ENCODE results near the gene SLMAP.
"Not testable (repeated sequence)": the region's sequence is repeated elsewhere in the genome, so short reads cannot be mapped to it uniquely, and the experiment has no call there.

Gene SLMAP

GRCh38 chr3:57832486-57832885 is 76.4 kb downstream of the SLMAP start:
- DNase-seq = no peak

DNA sequence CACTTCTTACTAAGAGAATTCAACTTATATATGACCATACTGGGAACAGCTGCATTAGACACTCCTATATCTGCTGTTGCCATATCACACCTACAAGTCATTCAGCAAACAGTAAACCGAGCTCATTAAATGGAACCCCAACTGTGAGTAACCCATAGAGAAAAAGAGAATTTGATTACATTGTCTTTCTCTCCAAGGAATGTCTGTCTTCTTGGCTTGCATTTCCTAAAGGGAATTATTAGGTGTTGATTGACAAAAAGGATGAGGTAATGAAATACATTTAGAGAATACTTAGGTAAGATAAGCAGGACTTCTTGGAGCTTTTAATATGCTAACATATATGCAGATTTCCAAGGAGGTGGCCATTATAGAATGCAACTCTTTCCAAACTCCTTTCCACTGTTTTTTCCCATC is 76.8 kb downstream of the SLMAP start:
- no peak for DNase-seq

DNA sequence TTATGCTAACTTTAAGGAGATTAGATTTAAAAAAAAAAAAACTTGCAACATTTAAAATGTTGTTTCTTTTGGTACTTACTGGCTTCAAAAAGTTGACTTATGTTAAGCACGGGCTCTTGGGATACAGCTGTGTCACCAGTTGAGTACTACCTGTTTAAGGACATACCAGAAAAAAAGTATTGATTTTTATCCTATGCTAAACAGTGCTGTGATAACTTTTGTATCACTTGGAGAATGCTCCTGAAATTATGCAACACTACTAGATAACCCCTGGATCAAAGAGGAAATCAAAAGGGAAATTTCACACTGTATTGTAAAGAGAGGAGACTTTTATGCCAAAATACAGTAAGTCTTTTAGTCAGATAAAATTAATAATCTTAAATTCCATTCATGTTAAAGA is 77.7 kb downstream of the SLMAP start:
- DNase-seq = no peak

DNA sequence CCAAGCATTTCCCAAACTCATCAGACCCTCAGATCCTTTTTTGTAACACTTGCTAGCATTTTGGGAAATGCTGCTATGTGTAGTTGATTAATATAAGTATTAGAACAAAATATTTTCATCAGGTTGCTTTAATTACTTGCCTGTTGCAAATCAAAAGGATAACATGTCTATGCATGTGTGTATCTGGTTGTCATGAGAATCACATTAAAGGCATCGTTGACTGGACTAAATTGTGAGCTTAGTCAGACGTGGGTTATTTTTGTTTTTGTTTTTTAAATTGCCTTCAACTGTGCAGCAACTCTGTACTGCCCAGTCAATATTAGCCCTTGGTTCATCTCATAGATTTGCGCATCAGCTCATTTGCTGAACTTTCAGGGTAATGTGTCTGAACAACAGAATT is 81.6 kb downstream of the SLMAP start:
- no peak for DNase-seq

DNA sequence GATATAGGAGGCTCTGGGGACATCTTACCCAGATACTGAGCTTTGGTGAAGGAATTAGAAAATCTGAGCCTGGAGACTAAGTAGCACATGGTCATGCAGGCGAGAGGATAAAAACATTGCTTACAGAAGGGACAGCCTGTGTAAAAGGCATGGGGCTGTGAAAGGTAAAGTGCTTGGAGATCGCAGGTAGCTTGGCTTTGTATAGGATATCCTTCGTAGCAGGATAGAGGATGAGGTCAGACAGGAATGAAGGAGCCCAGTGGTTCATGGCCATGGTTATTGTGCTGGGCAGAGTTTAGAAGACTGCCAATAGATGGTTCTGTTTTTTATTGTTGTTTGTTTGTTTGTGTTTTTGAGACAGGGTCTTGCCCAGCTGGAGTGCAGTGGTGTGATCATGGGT is 82.5 kb downstream of the SLMAP start:
- DNase-seq = no peak

GRCh38 chr3:57840473-57840872 is 84.4 kb downstream of the SLMAP start:
- no peak for DNase-seq

DNA sequence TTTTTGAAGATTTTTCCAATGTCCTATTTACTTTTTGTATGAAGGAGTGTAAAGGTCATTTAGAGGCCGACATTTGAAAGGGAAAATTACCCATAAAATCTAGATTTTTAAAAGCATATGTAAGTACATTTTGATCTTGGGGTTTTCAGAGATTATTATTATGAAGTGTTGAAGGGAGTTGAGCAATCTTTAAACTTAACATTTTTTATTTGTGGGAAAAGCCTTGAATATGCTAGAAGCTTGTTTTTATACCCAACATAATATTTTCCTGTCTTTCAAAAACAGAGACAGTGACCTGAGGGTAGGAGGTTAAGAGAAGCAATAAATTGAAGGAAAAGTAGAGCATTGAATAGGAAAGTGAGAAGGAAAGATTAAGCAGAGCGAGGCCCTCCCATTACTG is 85.7 kb downstream of the SLMAP start:
- DNase-seq = no peak

DNA sequence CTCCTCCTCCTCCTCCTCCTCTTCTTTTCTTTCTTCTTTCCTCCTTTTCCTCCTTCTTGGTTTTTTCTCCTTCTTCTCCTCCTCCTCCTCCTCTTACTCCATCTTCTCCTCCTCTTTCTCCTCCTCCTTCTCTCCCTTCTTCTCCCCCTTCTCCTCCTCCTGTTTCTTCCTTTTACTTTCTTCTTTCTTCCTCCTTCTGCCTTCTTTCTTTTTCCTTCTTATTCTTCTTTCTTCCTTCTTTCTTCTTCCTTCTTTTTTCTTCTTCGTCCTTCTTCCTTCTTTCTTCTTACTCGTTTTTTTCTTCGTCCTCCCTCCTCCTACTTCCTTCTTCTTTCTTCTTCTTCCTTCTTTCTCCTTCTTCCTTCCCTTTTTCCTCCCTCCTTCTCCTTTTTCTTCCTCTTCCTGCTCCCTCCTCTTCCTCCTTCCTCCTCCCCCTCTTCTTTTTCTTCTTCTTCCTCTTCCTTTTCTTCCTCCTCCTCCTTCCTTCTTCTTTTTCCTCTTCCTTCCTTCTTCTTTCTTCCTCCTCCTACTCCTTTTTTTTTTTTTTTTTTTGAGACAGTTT is 92.1 kb downstream of the SLMAP start:
- no peak for DNase-seq

- no peak for DNase-seq
Measured at GRCh38 chr3:57851304-57851703, 95.2 kb downstream of the SLMAP start.

- no peak for DNase-seq
Measured at GRCh38 chr3:57852896-57853295, 96.8 kb downstream of the SLMAP start.

- DNase-seq = no peak
Measured at GRCh38 chr3:57855281-57855680, 99.2 kb downstream of the SLMAP start.

- DNase-seq = no peak
Measured at GRCh38 chr3:57855943-57856342, 99.8 kb downstream of the SLMAP start.

- no peak for DNase-seq
Measured at GRCh38 chr3:57856675-57857074, 100.6 kb downstream of the SLMAP start.

- no peak for DNase-seq
Measured at GRCh38 chr3:57862894-57863293, 106.8 kb downstream of the SLMAP start.

DNA sequence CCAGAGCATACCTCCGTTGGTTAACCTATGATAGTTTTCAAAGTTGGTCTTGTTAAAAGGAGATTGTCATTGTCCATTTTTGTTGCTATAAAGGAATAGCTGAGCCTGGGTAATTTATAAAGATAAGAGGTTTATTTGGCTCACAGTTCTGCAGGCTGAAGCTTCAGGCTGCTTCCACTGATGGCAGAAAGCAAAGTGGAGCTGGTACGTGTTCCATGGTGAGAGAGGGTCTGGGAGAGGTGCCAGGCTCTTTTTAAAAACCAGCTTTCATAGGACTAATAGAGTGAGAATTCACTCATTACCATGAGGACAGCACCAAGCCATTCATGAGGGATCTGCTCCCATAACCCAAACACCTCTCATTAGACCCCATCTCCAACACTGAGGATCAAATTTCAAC is 107.3 kb downstream of the SLMAP start:
- DNase-seq = no peak

DNA sequence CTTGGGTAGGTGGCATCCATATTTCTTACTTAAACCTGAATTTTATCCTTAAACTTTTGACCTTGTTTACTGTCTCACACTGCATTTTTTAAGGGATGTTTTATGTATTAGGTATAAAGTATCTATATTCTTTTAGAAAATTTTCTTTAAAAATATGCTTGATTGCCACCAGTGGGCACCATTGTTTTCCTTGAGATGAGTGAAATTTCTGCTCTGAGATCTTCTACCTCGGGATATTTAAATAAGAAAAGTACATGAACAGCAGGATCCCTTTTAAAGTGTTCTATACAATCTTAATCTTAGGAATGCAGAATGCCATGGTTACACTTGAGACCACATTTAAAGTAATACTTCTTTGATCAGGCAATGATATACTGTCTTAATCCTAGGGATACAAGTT is 108.7 kb downstream of the SLMAP start:
- DNase-seq = no peak

DNA sequence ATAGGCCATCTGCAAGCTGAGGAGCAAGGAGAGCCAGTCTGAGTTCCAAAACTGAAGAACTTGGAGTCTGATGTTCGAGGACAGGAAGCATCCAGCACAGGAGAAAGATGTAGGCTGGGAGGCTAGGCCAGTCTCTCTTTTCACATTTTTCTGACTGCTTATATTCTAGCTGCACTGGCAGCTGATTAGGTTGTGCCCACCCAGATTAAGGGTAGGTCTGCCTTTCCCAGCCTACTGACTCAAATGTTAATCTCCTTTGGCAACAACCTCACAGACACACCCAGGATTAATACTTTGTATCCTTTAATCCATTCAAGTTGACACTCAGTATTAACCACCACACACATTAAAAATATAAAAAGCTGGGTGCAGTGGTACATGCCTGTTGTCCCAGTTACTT is 113.0 kb downstream of the SLMAP start:
- DNase-seq = not testable (repeated sequence)

DNA sequence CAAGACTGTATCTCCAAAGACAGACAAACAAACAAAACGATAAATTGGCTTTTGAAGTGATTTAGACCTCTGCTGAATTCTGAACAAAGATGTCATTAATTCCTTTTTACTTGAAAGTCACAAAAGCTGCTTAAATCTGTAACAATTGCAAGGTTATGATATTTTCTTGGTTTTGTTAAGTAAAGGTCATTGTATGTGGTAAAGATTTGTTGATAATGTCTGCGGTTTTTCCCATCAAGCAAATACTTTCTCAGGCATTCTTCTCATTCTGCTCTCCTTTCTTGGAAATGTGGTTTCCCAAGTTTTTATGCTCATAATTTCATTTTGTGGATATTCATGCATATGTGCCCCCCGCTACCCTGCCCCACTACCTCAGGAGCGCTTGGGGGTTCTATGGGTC is 116.5 kb downstream of the SLMAP start:
- DNase-seq = no peak

DNA sequence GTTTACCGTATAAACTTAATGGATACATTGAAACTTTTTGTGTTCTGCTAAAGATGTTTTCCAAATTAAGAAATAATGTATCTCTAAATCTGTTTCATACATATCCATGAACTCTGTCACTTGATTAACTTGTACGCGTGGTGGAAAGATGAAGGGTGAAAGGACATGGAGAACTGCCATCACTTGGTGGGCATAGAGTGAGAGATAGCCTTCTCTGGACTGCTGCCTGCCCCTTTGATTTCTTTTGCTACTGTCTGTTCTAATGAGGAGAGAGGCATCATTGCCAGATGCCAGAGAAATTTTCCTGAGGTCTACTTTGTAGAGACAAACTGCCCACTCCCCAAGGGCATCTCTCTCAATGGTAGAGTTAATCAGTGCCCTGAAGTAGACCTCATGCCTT is 120.5 kb downstream of the SLMAP start:
- DNase-seq = no peak

DNA sequence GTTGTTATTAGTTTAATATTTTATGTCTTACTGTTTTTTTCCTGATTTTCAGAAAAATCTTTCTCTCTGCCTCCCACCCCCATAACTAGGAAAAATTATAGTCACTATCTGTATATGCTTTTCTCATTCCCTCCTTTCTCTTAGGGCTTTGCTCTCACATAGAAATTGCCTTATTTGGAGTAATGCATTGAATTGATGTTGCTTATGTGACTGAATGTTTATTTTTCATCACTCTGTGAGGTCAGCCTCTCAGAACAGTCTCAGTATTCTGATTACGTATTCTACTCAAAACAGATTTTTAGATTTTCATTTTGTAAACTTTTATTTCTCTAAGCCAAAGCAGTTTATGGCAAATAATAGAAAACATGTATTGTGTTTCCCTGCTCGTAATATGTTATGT is 121.0 kb downstream of the SLMAP start:
- no peak for DNase-seq

DNA sequence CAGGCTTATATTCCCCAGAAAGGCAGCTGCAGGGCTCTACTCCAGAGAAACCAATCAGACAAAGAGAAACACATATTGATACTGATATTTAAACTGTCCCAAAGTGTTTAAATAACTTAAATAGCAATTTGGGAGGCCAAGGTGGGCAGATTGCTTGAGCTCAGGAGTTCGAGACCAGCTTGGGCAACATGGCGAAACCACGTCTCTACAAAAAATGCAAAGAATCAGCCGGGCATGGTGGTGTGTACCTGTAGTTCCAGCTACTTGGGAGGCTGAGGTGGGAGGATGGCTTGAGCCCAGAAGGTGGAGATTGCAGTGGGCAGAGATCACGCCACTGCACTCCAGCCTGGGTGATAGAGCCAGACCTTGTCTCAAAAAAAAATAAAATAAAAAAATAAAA is 128.3 kb downstream of the SLMAP start:
- DNase-seq = not testable (repeated sequence)

- DNase-seq = no peak
Measured at GRCh38 chr3:57889807-57890206, 133.7 kb downstream of the SLMAP start.

GRCh38 chr3:57890874-57891273 is 134.8 kb downstream of the SLMAP start:
- DNase-seq = no peak

DNA sequence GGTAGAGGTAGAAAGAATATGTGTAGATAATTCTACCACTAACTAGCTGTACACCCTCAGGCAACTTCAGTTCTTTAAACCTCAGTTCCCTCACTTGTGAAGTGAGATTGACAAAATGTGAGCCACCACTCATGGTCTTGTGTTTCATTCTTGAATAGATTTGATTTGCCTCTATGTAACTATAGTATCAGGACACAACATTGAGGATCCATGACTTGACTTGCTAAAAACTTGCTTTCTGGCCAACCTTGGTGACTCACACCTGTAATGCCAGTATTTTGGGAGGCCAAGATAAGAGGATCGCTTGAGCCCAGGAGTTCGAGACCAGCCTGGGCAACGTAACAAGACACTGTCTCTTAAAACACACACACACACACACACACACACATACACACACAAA is 136.3 kb downstream of the SLMAP start:
- no peak for DNase-seq

GRCh38 chr3:57893156-57893555 is 137.0 kb downstream of the SLMAP start:
- DNase-seq = no peak

- no peak for DNase-seq
Measured at GRCh38 chr3:57893668-57894067, 137.6 kb downstream of the SLMAP start.
